GM20431 (cell line): ENCODE measurements around the gene NLGN1.

Source experiments
- in situ Hi-C: fragments of 300-500 bp; cut with MseI, MboI; formaldehyde crosslinking; loops from one replicate; pipeline ENCODE4 v1.15.0; 2020; ENCODE audit warnings: low sequenced_read_pairs; ENCODE audit not compliant: unreplicated experiment

NLGN1 gene

GRCh38 chr3:174280186-174280585, 882.6 kb downstream of the NLGN1 start:
- in situ Hi-C loops, result no loop called here

- in situ Hi-C loops, result no loop called here
Observed at GRCh38 chr3:174285242-174285864, 887.8 kb downstream of the NLGN1 start.

- in situ Hi-C loops, result no loop called here
Observed at GRCh38 chr3:174287705-174288104, 890.2 kb downstream of the NLGN1 start.

GRCh38 chr3:174294616-174295015, 897.1 kb downstream of the NLGN1 start:
- in situ Hi-C loops, result no loop called here

- in situ Hi-C loops, result no loop called here
Observed at GRCh38 chr3:174295306-174296092, 898.0 kb downstream of the NLGN1 start.

- in situ Hi-C loops, result no loop called here
Observed at GRCh38 chr3:174302746-174303315, 905.3 kb downstream of the NLGN1 start.

GRCh38 chr3:174303907-174304560, 906.5 kb downstream of the NLGN1 start:
- in situ Hi-C loops, result no loop called here

- in situ Hi-C loops, result no loop called here
Observed at GRCh38 chr3:174308736-174309135, 911.2 kb downstream of the NLGN1 start.

GRCh38 chr3:174310475-174310983, 913.0 kb downstream of the NLGN1 start:
- in situ Hi-C loops, result no loop called here

GRCh38 chr3:174315225-174315624, 917.7 kb downstream of the NLGN1 start:
- in situ Hi-C loops, result no loop called here

GRCh38 chr3:174317005-174317404, 919.5 kb downstream of the NLGN1 start:
- in situ Hi-C loops, result no loop called here

GRCh38 chr3:174318181-174318580, 920.6 kb downstream of the NLGN1 start:
- in situ Hi-C loops, result no loop called here

- in situ Hi-C loops, result no loop called here
Observed at GRCh38 chr3:174321548-174321947, 924.0 kb downstream of the NLGN1 start.

- in situ Hi-C loops, result no loop called here
Observed at GRCh38 chr3:174322789-174323188, 925.2 kb downstream of the NLGN1 start.

GRCh38 chr3:174325171-174325570, 927.6 kb downstream of the NLGN1 start:
- in situ Hi-C loops, result no loop called here

- in situ Hi-C loops, result no loop called here
Observed at GRCh38 chr3:174325834-174326700, 928.5 kb downstream of the NLGN1 start.

- in situ Hi-C loops, result no loop called here
Observed at GRCh38 chr3:174329321-174329720, 931.8 kb downstream of the NLGN1 start.

GRCh38 chr3:174330303-174330702, 932.8 kb downstream of the NLGN1 start:
- in situ Hi-C loops, result no loop called here

GRCh38 chr3:174331095-174331800, 933.7 kb downstream of the NLGN1 start:
- in situ Hi-C loops, result no loop called here
